GM12801 (cell line): Measurements from ENCODE around the gene MINDY1.

Experiments used
- CTCF ChIP-seq: IDR thresholded peaks from one replicate; pipeline ENCODE4 v1.5.1; 2011; ENCODE audit warnings: control low read depth; ENCODE audit not compliant: insufficient read length; ENCODE audit errors: extremely low read depth

MINDY1 gene

GRCh38 chr1:150997949-150998348 is 8.8 kb downstream of the MINDY1 start:
- TF ChIP-seq CTCF: no peak

GRCh38 chr1:150997126-150997872 is 9.4 kb downstream of the MINDY1 start:
- TF ChIP-seq CTCF: no peak

- no peak for TF ChIP-seq CTCF
These were observed 10.8 kb downstream of the MINDY1 start for GRCh38 chr1:150995896-150996295.

GRCh38 chr1:150995460-150995859 is 11.2 kb downstream of the MINDY1 start:
- no peak for TF ChIP-seq CTCF

- TF ChIP-seq CTCF: no peak
These were observed 12.5 kb downstream of the MINDY1 start for GRCh38 chr1:150994248-150994647.

GRCh38 chr1:150992626-150993025 is 14.1 kb downstream of the MINDY1 start:
- no peak for TF ChIP-seq CTCF

GRCh38 chr1:150987924-150988323 is 18.8 kb downstream of the MINDY1 start:
- TF ChIP-seq CTCF: no peak
